ENCODE data around the gene SUN5.

- TF ChIP-seq CTCF (IDR thresholded peaks at IDR 0.05): no peak
- TF ChIP-seq POLR2A (IDR thresholded peaks at IDR 0.05): no peak
Measured at GRCh38 chr20:33015114-33015484, 10.9 kb upstream of the SUN5 start.

Measured in ovary (tissue), 3 donors.